ENCODE measurements around the gene S100A8. TPM values are rescaled to one million over a fixed set of nuclear protein-coding genes. Genes with fewer than 3 reads are reported as not detected.

Gene S100A8
- total RNA-seq, 1 experiment from 2014 or later: 1.4 TPM

DNA sequence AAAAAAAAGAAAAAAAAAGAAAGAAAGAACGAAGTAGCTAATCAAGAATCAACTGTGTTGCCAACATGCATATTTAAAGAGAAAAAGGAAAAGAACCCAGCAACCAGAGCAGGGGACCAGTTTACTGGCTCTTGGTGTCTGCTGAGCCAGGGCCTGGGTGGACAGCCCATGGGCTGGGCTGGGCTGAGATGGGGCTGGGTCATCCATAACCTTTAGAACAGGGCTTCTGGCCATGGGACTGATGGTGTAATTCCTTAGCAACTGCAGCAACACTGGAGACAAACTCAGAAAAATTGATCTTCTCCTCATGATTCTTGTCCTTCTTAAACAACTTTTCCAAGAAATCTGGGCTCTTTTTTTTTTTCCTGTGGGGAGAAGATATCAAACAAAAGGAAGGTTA is 35.9 kb upstream of the S100A8 start:
- no peaks in the 10 kb centered on the region for H3K4me1 ChIP-seq (ENCODE audit: control insufficient read depth in 1 of 2, insufficient read depth in 2 of 2, low read length in 2 of 2)
- no peak overlapping the region for H3K4me3 ChIP-seq (replicated peaks in 1 of 2; ENCODE audit: low read depth in 1 of 2, low read length in 2 of 2)
- no peak overlapping the region for H2AFZ ChIP-seq (ENCODE audit: low read depth, low read length, poor library complexity, severe bottlenecking)
- H3K9me3 ChIP-seq (ENCODE audit: control insufficient read depth in 1 of 2, insufficient read depth in 1 of 2, low read depth in 1 of 2, low read length in 2 of 2): no peaks in the 10 kb centered on the region
- intact Hi-C loops (cut with micrococcal nuclease): no loop called here
- ATAC-seq (no peak), DNase-seq (ENCODE audit: low read depth, low spot score) (no peak)
- no TSS peak for BruUV-seq (replicated peaks)
- RAD21 ChIA-PET (ENCODE audit: low non-redundant PET in 1 of 2, low total read pairs in 2 of 2, uncharacterized antibody in 2 of 2, unreplicated experiment in 2 of 2): no interaction called here
- CTCF ChIA-PET: no interaction called here
- no peaks in the 10 kb centered on the region for H4K20me1 ChIP-seq (ENCODE audit: insufficient read depth)
- H3K4me2 ChIP-seq (ENCODE audit: low read length): no peak overlapping the region
- H3K36me3 ChIP-seq (ENCODE audit: control insufficient read depth in 1 of 2, insufficient read depth in 2 of 2, low read length in 2 of 2): no peaks in the 10 kb centered on the region
- TF ChIP-seq ZNF274 (IDR thresholded peaks at IDR 0.05; ENCODE audit: low read depth, low read length) (no peak), FOSL1 (IDR thresholded peaks at IDR 0.05; ENCODE audit: low read depth) (no peak), CBX3 (IDR thresholded peaks at IDR 0.05; ENCODE audit: low read depth) (no peak), POLR2A (IDR thresholded peaks at IDR 0.05; ENCODE audit: borderline replicate concordance, extremely low read depth, insufficient read depth, insufficient read length) (no peak), JUND (IDR thresholded peaks at IDR 0.05) (no peak), POLR2AphosphoS5 (IDR thresholded peaks at IDR 0.05; ENCODE audit: low read depth, low read length) (no peak), ZFX (IDR thresholded peaks at IDR 0.05) (no peak), SP1 (IDR thresholded peaks at IDR 0.05; ENCODE audit: low read depth) (no peak), CEBPB (IDR thresholded peaks at IDR 0.05; ENCODE audit: low read depth) (no peak), TCF7L2 (IDR thresholded peaks at IDR 0.05; ENCODE audit: borderline replicate concordance, extremely low read depth, insufficient read depth, insufficient read length) (no peak), EZH2phosphoT487 (IDR thresholded peaks at IDR 0.05; ENCODE audit: borderline replicate concordance) (no peak), ELF1 (IDR thresholded peaks at IDR 0.05; ENCODE audit: borderline replicate concordance, low read depth) (no peak)
- TF ChIP-seq, protein P1, sequence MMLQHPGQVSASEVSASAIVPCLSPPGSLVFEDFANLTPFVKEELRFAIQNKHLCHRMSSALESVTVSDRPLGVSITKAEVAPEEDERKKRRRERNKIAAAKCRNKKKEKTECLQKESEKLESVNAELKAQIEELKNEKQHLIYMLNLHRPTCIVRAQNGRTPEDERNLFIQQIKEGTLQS (IDR thresholded peaks at IDR 0.05): no peak
- TF ChIP-seq, protein P2, sequence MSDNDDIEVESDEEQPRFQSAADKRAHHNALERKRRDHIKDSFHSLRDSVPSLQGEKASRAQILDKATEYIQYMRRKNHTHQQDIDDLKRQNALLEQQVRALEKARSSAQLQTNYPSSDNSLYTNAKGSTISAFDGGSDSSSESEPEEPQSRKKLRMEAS (IDR thresholded peaks at IDR 0.05): no peak
- TF ChIP-seq, protein P3, sequence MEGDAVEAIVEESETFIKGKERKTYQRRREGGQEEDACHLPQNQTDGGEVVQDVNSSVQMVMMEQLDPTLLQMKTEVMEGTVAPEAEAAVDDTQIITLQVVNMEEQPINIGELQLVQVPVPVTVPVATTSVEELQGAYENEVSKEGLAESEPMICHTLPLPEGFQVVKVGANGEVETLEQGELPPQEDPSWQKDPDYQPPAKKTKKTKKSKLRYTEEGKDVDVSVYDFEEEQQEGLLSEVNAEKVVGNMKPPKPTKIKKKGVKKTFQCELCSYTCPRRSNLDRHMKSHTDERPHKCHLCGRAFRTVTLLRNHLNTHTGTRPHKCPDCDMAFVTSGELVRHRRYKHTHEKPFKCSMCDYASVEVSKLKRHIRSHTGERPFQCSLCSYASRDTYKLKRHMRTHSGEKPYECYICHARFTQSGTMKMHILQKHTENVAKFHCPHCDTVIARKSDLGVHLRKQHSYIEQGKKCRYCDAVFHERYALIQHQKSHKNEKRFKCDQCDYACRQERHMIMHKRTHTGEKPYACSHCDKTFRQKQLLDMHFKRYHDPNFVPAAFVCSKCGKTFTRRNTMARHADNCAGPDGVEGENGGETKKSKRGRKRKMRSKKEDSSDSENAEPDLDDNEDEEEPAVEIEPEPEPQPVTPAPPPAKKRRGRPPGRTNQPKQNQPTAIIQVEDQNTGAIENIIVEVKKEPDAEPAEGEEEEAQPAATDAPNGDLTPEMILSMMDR (IDR thresholded peaks at IDR 0.05 in 2 of 3, conservative IDR thresholded peaks at IDR 0.05 in 1 of 3; ENCODE audit: borderline replicate concordance in 1 of 3, insufficient read depth in 1 of 3, low read depth in 2 of 3, low read length in 2 of 3): no peak
- TF ChIP-seq, protein P4, sequence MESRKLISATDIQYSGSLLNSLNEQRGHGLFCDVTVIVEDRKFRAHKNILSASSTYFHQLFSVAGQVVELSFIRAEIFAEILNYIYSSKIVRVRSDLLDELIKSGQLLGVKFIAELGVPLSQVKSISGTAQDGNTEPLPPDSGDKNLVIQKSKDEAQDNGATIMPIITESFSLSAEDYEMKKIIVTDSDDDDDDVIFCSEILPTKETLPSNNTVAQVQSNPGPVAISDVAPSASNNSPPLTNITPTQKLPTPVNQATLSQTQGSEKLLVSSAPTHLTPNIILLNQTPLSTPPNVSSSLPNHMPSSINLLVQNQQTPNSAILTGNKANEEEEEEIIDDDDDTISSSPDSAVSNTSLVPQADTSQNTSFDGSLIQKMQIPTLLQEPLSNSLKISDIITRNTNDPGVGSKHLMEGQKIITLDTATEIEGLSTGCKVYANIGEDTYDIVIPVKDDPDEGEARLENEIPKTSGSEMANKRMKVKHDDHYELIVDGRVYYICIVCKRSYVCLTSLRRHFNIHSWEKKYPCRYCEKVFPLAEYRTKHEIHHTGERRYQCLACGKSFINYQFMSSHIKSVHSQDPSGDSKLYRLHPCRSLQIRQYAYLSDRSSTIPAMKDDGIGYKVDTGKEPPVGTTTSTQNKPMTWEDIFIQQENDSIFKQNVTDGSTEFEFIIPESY (IDR thresholded peaks at IDR 0.05; ENCODE audit: extremely low read depth, insufficient replicate concordance, low read length): no peak
- TF ChIP-seq, protein P5, sequence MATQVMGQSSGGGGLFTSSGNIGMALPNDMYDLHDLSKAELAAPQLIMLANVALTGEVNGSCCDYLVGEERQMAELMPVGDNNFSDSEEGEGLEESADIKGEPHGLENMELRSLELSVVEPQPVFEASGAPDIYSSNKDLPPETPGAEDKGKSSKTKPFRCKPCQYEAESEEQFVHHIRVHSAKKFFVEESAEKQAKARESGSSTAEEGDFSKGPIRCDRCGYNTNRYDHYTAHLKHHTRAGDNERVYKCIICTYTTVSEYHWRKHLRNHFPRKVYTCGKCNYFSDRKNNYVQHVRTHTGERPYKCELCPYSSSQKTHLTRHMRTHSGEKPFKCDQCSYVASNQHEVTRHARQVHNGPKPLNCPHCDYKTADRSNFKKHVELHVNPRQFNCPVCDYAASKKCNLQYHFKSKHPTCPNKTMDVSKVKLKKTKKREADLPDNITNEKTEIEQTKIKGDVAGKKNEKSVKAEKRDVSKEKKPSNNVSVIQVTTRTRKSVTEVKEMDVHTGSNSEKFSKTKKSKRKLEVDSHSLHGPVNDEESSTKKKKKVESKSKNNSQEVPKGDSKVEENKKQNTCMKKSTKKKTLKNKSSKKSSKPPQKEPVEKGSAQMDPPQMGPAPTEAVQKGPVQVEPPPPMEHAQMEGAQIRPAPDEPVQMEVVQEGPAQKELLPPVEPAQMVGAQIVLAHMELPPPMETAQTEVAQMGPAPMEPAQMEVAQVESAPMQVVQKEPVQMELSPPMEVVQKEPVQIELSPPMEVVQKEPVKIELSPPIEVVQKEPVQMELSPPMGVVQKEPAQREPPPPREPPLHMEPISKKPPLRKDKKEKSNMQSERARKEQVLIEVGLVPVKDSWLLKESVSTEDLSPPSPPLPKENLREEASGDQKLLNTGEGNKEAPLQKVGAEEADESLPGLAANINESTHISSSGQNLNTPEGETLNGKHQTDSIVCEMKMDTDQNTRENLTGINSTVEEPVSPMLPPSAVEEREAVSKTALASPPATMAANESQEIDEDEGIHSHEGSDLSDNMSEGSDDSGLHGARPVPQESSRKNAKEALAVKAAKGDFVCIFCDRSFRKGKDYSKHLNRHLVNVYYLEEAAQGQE (IDR thresholded peaks at IDR 0.05; ENCODE audit: low read depth): no peak
- H3K27ac ChIP-seq (ENCODE audit: low read depth, low read length): no peak overlapping the region
- no peaks in the 10 kb centered on the region for H3K79me2 ChIP-seq (ENCODE audit: insufficient read depth, low read length)
- no peaks in the 10 kb centered on the region for H3K9me2 ChIP-seq (ENCODE audit: insufficient read depth)
- H3K27me3 ChIP-seq (ENCODE audit: insufficient read depth, low read length): peaks cover 83% of the 10 kb centered on the region
- H3K9ac ChIP-seq (ENCODE audit: low read length): no peak overlapping the region
- POLR2A ChIA-PET: no interaction called here

Measured in HCT116 (cell line).